ENCODE measurements around the gene BEX2. TPM values are rescaled to one million over a fixed set of nuclear protein-coding genes. Genes with fewer than 3 reads are reported as not detected.

Gene BEX2
- total RNA-seq, 1 donor from 2014 or later: 0.77 TPM

- no peak for DNase-seq (ENCODE audit: low read depth in 2 of 2)
These were observed 36.5 kb downstream of the BEX2 start for GRCh38 chrX:103274284-103274683.

Other genes with a start within 250 kb of the BEX2 start
- gene BEX1, start 246.8 kb downstream of the BEX2 start, total RNA-seq: not detected in 2 replicates
- not detected in 2 replicates for gene NXF3, start 217.8 kb downstream of the BEX2 start, total RNA-seq
- 15.5 and 20.2 TPM in 2 replicates for gene BEX4, start 95.9 kb downstream of the BEX2 start, total RNA-seq
- gene TCEAL8, start 55.8 kb downstream of the BEX2 start, total RNA-seq: 51.7 and 53.5 TPM in 2 replicates
- not detected in 2 replicates for gene TCEAL5, start 34.2 kb downstream of the BEX2 start, total RNA-seq
- 0.26 and 0.38 TPM in 2 replicates for gene TCEAL7, start 19.2 kb upstream of the BEX2 start, total RNA-seq
- 44.4 and 48.3 TPM in 2 replicates for gene TCEAL9, start 45.5 kb upstream of the BEX2 start, total RNA-seq
- gene BEX3, start 65.5 kb upstream of the BEX2 start, total RNA-seq: 159 and 190 TPM in 2 replicates
- gene RAB40A, start 208.5 kb upstream of the BEX2 start, total RNA-seq: 0.13 TPM in 1 of 2 replicates, not detected in the other

Measured in dermis microvascular lymphatic vessel endothelial cell (primary cell).